Measurements from ENCODE around the gene ROPN1L.
A peak's percentile ranks its signal among the peaks of the same experiment; 100 is the strongest.

The ROPN1L gene

DNA sequence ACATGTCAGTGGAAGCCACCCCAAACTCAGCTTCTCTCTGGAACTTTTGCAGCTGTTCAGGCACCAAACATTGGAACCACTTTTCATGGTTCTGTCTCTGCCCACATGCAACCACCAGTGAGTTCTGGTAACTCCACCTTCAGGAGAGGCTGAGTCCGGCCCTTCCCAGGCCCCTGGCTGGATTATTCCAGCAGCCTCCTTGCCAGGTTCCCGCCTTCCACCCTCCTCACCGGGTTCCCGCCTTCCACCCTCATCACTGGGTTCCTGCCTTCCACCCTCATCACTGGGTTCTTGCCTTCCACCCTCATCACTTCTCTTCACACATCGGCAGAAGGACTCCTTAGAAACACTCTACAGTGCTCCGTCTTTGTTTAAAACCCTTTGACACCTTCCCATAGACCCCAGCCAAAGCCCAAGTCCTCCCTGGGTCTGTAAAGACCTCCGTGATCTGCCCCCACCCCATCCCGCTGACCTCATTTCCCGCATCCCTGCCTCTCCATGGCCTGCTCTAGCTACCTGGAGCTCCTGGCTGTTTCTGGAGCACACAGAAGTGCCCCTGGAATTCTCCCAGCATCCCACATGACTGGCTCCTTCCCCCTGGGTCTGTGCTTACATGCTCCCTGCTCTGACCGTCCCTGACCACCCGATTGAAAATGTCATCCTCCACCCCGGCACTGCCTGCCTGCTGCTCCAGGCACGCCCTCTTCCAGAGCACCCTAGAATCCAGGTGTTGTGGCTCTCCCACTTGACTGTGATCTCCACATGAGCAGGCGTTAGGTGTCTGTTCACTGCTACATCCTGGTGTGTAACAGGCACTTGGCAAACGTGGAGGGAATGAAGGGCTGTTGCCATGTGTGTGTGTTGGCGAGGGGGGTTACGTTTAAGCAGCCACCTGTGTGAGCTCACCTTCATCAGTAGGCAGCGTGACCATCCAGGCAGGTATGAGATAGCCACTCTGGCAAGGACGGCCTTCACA is 17.7 kb downstream of the ROPN1L start:
- no peak for DNase-seq

DNA sequence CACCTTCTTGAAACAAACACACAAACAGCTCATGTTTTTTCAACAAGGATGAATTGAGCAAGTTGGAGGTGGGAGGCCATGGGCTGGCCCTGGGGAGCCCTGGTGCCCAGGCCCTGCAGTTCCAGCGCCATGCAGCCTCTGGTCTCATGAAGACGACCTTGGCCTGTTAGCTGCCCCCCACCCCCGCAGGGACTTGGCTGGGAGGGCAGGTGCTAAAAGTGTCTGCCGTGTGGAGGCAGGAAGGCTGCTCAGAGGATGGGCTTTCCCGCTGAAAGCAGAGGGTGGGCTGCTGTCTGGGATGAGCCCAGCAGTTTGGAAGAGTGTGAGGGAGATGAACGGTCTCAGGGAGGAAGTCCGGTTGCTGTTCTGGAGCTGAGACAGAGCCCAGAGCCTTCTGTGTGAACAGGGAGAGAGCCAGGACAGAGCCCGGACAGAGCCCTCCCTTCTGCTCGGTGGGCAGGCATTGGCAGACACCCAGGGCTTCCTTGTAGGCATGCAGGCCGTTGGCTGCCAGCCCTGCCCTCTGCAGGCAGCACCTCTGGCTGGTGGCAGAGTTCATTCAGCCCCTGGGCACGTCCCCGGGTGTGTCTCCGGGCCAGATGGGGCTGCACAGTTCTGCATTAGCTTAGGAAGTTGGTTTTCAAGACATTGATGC is 18.7 kb downstream of the ROPN1L start:
- no peak for DNase-seq

DNA sequence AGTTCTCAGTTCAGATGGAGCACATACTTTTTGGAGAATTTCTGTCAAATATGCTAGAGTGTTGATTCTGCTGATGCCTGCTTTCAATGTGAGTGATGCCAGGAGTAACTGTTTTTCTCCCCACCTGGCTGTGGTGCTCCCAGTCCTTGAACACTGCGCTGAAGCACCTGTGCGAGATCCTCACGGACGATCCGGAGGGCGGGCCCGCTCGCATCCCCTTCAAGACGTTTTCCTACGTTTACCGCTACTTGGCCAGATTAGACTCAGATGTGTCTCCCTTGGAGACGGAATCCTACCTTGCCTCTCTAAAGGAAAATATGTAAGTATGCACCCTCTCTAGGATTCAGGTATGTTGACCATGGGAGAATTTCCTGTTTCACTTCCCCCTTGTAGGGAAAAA is 19.4 kb downstream of the ROPN1L start:
- DNase-seq, result no peak

- no peak for DNase-seq
Observed at GRCh38 chr5:10461904-10462555, 20.4 kb downstream of the ROPN1L start.

GRCh38 chr5:10463566-10463965 is 21.9 kb downstream of the ROPN1L start:
- no peak for DNase-seq

DNA sequence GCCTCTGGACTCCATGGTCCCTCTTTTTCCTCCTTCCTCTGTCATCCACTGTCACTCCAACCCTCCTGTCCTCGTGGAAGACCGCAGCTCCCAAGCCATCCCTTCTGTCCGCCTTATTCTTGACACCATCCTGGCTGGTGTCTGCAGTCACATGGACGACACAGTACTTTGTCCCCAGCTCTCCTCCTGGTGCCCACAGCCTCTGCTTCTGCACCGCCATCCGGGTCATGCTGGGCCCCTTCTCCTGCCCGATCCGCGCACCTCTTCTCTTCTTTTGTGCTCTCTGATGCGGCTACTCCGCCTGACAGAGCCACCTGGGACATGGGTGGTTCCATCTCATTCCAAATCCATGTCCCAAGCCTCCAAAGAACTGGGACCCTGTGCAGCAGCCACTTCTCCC is 22.5 kb downstream of the ROPN1L start:
- DNase-seq, result no peak

DNA sequence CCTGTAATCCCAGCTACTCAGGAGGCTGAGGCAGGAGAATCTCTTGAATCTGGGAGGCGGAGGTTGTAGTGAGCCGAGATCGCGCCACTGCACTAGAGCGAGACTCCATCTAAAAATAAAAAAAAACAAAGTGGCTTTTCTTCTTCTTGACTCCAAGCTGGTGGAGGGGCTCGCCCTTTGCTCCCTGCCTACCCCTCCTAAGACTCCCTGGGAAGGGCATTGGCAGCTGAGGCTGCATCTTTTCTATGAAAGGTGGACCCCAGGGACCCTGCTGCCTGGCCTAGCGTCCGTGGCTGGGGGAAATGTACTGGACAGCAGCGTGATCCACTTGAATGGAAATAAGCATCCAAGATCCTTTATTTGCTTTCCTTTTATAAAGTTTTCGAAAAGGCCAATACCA is 24.0 kb downstream of the ROPN1L start:
- DNase-seq, result no peak

DNA sequence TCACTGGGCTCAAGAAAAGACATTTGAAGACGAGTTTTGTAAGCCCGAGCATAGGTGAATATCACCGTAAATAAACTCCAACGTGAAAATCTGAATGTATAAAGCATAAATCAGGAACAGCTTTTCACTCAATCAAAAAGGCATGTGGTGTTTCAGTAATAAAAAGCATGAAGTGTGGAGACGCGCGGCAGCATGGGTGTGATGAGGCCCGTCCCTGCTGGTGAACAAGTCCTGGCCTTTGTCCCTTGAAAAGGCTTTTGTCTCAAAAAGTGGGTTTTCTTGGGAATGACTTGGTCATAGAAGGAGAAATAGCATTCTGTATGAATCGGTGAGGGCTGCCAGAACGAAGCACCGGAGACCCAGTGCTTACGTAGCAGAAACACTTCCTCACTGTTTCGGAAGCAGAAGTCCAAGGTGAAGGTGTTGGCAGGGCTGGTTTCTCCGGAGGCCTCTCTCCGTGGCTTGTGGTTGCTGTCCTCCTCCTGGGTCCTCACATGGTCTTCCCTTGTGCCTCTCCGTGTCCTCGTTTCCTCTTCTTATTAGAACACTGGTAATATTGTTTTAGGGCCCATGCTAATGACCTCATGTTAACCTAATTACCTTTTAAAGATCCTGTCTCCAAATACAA is 24.9 kb downstream of the ROPN1L start:
- no peak for DNase-seq

DNA sequence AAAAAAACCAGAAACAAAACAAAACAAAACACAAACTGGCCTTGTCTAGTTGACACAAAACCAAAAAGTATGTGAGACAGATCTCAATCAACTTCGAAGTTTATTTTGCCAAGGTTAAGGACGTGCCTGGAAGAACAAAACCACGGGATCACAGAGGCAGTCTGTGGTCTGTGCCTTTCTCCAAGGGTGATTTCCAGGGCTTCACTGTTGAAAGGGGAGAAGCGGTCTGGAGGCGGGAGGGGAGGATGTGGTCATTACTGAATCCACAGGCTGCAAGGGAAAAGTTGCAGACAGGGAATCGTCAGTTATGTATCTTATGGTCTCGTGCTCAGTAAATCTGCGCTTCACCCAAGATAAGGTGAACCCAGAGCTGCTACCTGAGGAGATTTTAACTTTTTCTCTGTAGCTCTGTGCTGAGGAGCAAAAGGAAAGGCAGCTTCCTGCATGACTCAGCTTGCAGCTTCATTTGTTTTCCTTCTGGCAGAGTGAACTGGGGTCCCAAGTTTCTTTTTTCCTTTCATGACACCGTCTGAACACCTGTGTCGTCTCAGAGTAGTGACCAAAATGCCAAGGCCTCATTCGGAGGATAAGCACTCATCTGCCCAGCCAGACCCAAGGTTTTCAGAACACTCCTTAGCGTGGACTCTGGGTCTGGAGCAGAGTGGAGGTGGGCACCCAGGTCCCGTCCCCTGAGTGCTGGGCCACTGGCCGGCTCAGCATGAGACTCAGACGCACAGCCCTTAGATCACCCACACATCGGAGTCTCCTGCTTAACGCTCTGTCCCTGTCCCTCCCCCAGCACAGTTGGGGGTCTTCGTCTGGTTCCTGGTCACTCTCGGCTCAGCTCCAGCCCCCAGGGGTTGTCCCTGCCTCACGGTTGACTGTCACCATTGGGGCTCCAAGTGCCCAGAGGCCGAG is 25.9 kb downstream of the ROPN1L start:
- no peak for DNase-seq

DNA sequence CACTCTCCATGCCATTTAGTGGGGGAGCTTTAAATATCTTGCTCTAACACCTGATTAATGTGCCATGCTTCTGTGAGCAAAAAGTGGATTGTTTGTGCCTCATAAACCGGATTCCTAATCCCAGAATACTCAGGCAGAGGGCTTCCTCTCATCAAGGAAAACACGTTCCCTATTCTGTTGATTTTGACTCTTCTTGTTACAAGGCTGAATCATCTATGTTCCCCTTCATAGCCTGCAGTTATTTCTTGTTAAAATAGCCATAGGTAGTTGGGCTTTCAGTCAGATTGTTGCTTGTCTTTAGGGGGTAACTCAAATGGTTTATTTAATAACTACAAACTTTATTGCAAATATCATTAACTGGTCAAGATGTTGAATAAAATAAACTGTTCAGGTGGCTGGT is 26.6 kb downstream of the ROPN1L start:
- no peak for DNase-seq

DNA sequence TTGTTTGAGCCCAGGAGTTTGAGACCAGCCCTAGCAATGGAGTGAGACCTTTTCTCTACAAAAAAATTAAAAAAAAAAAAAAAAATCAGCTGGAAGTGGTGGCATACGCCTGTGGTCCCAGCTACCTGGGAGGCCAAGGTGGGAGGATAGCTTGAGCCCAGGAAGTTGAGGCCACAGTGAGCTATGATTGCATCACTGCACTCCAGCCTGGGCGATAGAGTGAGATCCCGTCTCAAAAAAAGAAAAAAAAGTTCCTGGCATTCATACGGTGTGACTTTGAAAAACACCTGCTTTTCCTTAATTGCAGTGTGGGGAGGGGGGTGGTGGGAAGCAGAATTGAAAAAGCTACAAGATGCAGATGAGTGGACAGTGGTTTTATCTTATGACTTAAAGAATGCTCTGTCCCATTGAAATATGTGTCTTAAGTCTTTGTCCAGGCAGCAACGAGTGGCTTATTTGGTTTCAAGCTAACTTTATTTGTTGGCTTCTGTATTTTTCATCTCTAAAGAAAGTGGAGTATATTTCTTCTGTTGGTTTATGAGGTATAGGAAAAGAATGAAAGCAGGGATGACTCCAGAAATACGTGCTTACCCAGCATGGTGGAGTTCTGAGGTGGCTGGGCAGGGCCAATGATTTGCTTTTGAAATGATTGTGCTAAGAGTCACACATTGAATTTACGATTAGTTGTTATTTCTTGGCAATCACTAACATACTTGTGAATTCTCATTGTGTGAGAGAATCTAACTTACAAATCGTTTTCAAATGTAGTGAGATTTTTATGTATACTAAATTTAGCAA is 27.8 kb downstream of the ROPN1L start:
- DNase-seq, result no peak

DNA sequence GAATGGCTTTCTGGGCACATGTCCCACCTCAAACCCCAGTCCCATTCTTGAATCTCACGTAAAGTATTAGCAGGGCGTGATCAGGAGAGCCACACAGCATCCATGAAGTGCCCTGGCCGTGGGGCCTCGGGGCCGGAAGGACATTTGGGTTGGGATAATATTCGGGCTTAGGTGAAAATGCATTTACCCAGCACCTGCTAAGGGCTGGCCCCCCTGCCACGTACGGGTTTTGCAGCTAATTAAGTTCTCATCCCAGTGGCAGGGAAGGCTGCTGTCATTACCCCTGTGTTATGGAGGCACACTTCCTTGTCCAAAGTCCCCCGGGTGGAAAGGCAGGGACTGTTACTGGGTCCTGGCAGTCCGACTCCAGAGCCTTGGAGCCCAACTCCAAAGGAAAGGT is 29.0 kb downstream of the ROPN1L start:
- no peak for DNase-seq

DNA sequence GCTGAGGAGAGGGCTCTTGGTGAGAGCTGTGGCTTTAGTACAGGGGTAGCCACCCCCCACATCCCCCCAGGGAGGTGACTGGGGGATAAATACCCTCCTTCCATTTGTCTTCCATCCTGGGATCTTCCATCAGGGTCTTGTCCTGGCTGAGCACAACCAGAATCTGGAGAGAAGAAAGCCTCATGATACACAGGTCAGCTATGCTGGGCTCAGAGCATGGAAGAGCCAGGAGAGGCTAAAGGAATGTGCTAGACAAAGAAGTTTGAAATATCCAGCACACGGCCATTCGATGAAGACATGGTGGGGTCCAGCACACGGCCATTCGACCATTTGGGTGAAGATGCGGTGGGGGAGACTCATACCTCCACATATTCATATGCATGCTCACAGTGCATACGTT is 30.0 kb downstream of the ROPN1L start:
- no peak for DNase-seq

DNA sequence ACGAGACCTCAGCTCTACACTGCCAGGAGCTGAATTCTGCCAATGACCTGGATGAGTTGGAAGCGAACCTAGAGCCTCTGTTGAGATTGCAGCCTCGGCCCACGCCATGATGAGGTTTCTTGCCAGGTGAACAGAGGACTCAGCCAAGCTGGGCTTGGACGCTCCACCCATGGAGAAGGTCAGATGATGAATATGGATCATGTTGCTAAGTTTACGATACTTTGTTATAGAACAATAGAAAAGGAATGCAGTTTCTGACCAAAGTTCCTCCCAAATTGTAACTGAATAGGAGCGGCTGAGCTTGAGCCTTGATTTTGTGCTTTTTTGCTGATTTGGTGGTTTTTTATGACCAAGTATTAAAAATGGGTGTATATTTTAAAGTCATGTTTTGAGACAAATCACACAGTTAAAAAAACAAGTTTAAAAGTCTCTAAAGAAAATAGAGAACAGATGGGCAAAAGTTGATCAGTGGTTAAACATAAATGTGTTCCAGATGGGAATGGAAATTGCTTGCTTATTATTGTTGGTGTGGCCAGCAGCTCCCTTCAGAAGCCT is 32.9 kb downstream of the ROPN1L start:
- DNase-seq, result no peak

GRCh38 chr5:10475931-10476676 is 34.4 kb downstream of the ROPN1L start:
- no peak for DNase-seq

DNA sequence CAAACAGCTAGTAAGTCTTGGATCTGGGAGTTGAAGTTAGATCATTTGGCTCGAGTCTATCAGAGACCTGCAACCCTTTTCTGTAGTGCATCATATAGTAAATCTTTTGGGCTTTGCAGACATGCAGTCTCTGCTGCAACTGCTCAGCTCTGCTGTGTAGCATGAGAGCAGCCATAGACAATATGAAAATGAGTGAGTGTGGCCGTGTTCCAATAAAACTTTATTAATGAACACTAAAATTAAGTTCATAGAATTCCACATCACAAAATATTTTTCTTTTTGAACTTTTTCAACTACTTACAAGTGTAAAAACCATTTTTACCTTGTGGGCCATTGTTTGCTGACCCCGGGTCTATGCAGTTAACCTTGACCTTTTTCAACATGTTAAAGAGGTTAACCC is 35.2 kb downstream of the ROPN1L start:
- DNase-seq, result no peak

DNA sequence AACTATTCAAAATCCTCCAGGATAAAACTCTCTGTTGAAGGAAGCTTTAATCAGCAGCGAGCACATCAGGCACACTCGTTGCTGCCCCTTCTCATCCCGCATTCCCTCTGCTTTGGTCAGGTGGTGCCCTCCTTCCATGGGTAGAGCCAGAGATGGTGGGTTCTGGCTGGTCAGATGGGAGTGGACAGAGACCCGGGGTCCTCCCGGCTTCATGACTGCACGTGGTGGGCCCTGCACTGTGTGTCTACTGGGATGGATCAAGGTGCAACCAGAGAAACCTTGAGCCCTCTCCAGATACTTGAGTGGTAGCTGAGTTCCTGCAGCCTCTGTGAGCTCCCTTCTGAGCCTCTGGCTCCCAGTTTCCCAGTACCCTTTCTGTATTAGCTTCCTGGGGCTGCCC is 36.3 kb downstream of the ROPN1L start:
- DNase-seq, result no peak

DNA sequence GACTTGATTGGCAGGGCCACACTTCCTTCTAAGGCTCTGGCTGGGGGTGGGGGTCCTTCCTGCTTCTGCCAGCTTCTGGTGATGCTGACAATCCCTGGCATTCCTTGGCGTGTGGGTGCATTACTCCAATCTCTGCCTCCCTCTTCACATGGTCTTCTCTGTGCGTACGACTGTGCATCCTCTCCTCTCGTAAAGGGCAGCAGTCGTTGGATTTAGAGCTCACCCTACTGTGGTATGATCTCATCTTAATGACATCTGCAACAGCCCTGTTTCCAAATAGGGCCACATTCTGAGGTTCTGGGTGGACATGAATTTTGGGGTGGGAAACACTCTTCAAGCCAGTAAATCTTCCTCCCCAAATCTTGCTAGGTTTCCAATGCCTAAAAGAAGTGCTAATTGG is 36.8 kb downstream of the ROPN1L start:
- no peak for DNase-seq

DNA sequence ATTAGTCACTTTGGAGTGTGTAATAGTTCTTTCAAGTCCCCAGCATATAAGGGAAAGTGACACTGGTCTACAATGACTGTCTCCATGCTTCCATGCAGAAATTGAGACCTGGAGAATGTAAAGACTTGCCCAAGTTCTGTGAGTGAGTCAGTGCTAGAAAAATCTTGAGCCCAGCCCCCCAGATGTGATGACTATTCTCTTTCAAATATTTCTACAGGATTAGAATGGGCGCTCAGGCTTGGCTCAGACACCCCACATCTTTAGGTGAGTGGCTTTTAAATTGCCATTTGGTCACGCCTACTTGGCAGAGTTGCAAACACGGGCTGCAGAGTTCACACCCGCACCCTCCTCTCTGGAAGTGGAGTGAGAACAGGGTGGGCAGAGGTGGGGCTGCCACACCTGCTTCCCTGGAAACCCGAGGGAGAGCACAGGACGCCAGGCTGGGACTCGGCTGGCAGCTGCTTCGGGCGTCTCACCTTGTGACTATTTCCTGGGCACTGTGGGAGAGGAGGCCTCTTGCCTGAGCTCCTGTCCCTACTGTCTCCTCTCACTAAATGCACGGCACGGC is 37.6 kb downstream of the ROPN1L start:
- DNase-seq, result peak in 1 of 2 experiments; percentile 18

Data from NCI-H526 (cell line).